GM21526 (cell line): ENCODE results near the gene EXOC6B.

ENCODE experiments used
- ATAC-seq: cut with Tn5 transposase; IDR thresholded peaks from one replicate; pipeline ENCODE4 v1.9.1; 2021; ENCODE audit warnings: moderate library complexity; ENCODE audit not compliant: unreplicated experiment, low FRiP score

EXOC6B gene

GRCh38 chr2:72796766-72797165, 29.1 kb downstream of the EXOC6B start:
- ATAC-seq: no peak

- ATAC-seq: no peak
Measured at GRCh38 chr2:72794572-72794971, 31.3 kb downstream of the EXOC6B start.

GRCh38 chr2:72793798-72794440, 31.9 kb downstream of the EXOC6B start:
- no peak for ATAC-seq

- no peak for ATAC-seq
Measured at GRCh38 chr2:72789241-72789640, 36.6 kb downstream of the EXOC6B start.

- ATAC-seq: no peak
Measured at GRCh38 chr2:72788756-72789155, 37.1 kb downstream of the EXOC6B start.

- no peak for ATAC-seq
Measured at GRCh38 chr2:72785517-72785916, 40.3 kb downstream of the EXOC6B start.

GRCh38 chr2:72782520-72782919, 43.3 kb downstream of the EXOC6B start:
- ATAC-seq: no peak

GRCh38 chr2:72781480-72781879, 44.4 kb downstream of the EXOC6B start:
- no peak for ATAC-seq

GRCh38 chr2:72780477-72780876, 45.4 kb downstream of the EXOC6B start:
- ATAC-seq: no peak

- ATAC-seq: no peak
Measured at GRCh38 chr2:72779495-72779894, 46.3 kb downstream of the EXOC6B start.

GRCh38 chr2:72778410-72778809, 47.4 kb downstream of the EXOC6B start:
- ATAC-seq: no peak

GRCh38 chr2:72770879-72771461, 54.9 kb downstream of the EXOC6B start:
- ATAC-seq: no peak

GRCh38 chr2:72765997-72766609, 59.7 kb downstream of the EXOC6B start:
- no peak for ATAC-seq

- ATAC-seq: no peak
Measured at GRCh38 chr2:72762276-72762675, 63.6 kb downstream of the EXOC6B start.

GRCh38 chr2:72759755-72760154, 66.1 kb downstream of the EXOC6B start:
- ATAC-seq: no peak

GRCh38 chr2:72757177-72757775, 68.6 kb downstream of the EXOC6B start:
- ATAC-seq: no peak

- no peak for ATAC-seq
Measured at GRCh38 chr2:72755647-72756423, 70.0 kb downstream of the EXOC6B start.

- ATAC-seq: no peak
Measured at GRCh38 chr2:72754628-72755320, 71.1 kb downstream of the EXOC6B start.

- ATAC-seq: no peak
Measured at GRCh38 chr2:72750977-72751639, 74.7 kb downstream of the EXOC6B start.

GRCh38 chr2:72750466-72750865, 75.4 kb downstream of the EXOC6B start:
- ATAC-seq: no peak
